ENCODE data around the gene TGFBR3L. TPM values are rescaled to one million over a fixed set of nuclear protein-coding genes. Genes with fewer than 3 reads are reported as not detected.

The TGFBR3L gene
- total and polyA plus RNA-seq, 2 of the 4 experiments (the other 2 are of a cell fraction): 0.94 TPM; not detected in 1

DNA sequence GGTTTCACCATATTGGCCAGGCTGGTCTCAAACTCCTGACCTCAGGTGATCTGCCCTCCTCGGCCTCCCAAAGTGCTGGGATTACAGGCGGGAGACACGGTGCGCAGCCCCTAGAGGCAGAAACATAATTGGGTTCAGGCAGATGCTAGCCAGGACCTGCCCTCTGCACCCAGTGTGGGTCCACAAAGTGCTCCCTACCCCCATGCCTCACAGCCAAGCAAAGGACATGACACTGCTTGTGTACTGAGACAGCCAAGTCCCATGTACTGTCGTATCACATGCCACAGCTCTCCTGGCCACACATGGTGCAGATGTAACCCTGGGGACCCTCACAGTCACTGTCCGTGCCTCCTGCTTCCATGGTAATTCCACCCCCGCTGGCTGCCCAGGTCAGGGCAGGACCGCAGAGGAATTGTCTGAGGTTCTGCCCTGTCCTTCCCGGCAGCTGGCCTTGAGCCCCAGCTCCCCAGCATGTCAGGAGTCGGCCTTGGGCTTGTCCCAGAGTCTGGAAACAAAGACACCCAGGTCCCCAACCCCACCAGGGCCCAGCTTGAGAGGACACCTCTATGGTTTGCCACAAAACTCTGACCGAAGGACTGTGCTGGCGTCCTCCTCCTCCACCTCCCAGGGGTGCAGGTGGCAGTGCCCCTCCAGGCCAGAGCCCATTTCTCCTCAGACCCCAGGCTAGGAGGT is 48.1 kb upstream of the TGFBR3L start:
- POLR2A ChIA-PET (ENCODE audit: unreplicated experiment): no interaction called here
- dilution Hi-C loops (cut with HindIII; ENCODE audit: low sequenced_read_pairs, unreplicated experiment): no loop called here

More for the DNA sequence above, 48.1 kb upstream of the TGFBR3L start:
- DNase-seq: no peak
- BruUV-seq (replicated peaks): no TSS peak
- Histone ChIP-seq H3K4ac (ENCODE audit: low read depth, low read length) (no peak overlapping the region), H2AK9ac (replicated peaks; ENCODE audit: low read depth, low read length, poor library complexity) (no peak overlapping the region), H3K56ac (ENCODE audit: extremely low read depth, insufficient read depth, low read length) (no peak overlapping the region), H4K91ac (ENCODE audit: insufficient read depth, low read depth, low read length) (no peak overlapping the region), H4K5ac (ENCODE audit: low read depth, low read length) (no peak overlapping the region), H2BK15ac (ENCODE audit: low read depth, low read length) (no peak overlapping the region), H3K36me3 (ENCODE audit: control insufficient read depth, insufficient read depth, low read length) (no peaks in the 10 kb centered on the region), H3K23ac (ENCODE audit: low read depth, low read length) (no peak overlapping the region), H3K14ac (replicated peaks; ENCODE audit: low read depth, low read length) (no peak overlapping the region), H3K9me3 (ENCODE audit: control insufficient read depth, insufficient read depth, low read length) (no peaks in the 10 kb centered on the region), H2BK20ac (ENCODE audit: low read depth, low read length) (no peak overlapping the region), H2AFZ (replicated peaks; ENCODE audit: low read length, poor library complexity) (no peak overlapping the region), H3K4me2 (ENCODE audit: low read depth, low read length) (no peak overlapping the region), H2BK120ac (ENCODE audit: low read depth, low read length) (no peak overlapping the region), H4K20me1 (ENCODE audit: insufficient read depth, low read length) (peaks cover 12% of the 10 kb centered on the region; the same call in 1 of the 2 replicates), H3K27me3 (ENCODE audit: control insufficient read depth, insufficient read depth, low read length) (peaks cover 6% of the 10 kb centered on the region; the same call in 1 of the 2 replicates), H3K27ac (ENCODE audit: insufficient read depth, low read length) (no peak overlapping the region), H3K9ac (ENCODE audit: low read depth, low read length) (no peak overlapping the region), H4K8ac (ENCODE audit: low read depth in 2 of 2, low read length in 2 of 2) (no peak overlapping the region), H3K18ac (ENCODE audit: low read depth, low read length) (no peak overlapping the region), H3K4me3 (ENCODE audit: insufficient read depth, low read depth, low read length) (no peak overlapping the region), H3K4me1 (ENCODE audit: control insufficient read depth, insufficient read depth, low read length) (peaks cover 12% of the 10 kb centered on the region), H3K9me1 (ENCODE audit: insufficient read depth, low read length) (no peaks in the 10 kb centered on the region), H2AK5ac (ENCODE audit: low read depth, low read length) (no peak overlapping the region), H3K79me1 (ENCODE audit: low read depth in 1 of 2, low read length in 2 of 2) (no peaks in the 10 kb centered on the region), H2BK5ac (ENCODE audit: low read depth, low read length, poor library complexity, severe bottlenecking) (no peak overlapping the region)
- intact Hi-C loops (cut with micrococcal nuclease): no loop called here
- in situ Hi-C loops (cut with MboI; ENCODE audit: low sequenced_read_pairs): no loop called here
- CTCF ChIA-PET: no interaction called here
- 62% methylated on average over 4 of the region's 12 CpGs; no CpG with 5 or more reads in 1 of the 2 experiments for WGBS, 2 experiments (ENCODE audit: extremely low coverage in 2 of 2, insufficient read length in 1 of 2)
- TF ChIP-seq RCOR1 (IDR thresholded peaks at IDR 0.05; ENCODE audit: insufficient replicate concordance, low read length): no peak
- TF ChIP-seq, protein P1, sequence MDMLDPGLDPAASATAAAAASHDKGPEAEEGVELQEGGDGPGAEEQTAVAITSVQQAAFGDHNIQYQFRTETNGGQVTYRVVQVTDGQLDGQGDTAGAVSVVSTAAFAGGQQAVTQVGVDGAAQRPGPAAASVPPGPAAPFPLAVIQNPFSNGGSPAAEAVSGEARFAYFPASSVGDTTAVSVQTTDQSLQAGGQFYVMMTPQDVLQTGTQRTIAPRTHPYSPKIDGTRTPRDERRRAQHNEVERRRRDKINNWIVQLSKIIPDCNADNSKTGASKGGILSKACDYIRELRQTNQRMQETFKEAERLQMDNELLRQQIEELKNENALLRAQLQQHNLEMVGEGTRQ (IDR thresholded peaks at IDR 0.05; ENCODE audit: low read depth, low read length): no peak
- TF ChIP-seq CHD1 (IDR thresholded peaks at IDR 0.05; ENCODE audit: low read depth, low read length): no peak
- TF ChIP-seq NFE2L2 (IDR thresholded peaks at IDR 0.05; ENCODE audit: low read depth, low read length): no peak
- TF ChIP-seq MAZ (IDR thresholded peaks at IDR 0.05; ENCODE audit: borderline replicate concordance, low read depth, low read length): no peak
- TF ChIP-seq RFX5 (IDR thresholded peaks at IDR 0.05; ENCODE audit: low read depth, low read length): no peak
- TF ChIP-seq BHLHE40 (IDR thresholded peaks at IDR 0.05; ENCODE audit: low read depth, low read length): no peak
- TF ChIP-seq, protein P2, sequence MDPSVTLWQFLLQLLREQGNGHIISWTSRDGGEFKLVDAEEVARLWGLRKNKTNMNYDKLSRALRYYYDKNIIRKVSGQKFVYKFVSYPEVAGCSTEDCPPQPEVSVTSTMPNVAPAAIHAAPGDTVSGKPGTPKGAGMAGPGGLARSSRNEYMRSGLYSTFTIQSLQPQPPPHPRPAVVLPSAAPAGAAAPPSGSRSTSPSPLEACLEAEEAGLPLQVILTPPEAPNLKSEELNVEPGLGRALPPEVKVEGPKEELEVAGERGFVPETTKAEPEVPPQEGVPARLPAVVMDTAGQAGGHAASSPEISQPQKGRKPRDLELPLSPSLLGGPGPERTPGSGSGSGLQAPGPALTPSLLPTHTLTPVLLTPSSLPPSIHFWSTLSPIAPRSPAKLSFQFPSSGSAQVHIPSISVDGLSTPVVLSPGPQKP (IDR thresholded peaks at IDR 0.05; ENCODE audit: borderline replicate concordance, low read depth, low read length): no peak
- TF ChIP-seq, protein P3, sequence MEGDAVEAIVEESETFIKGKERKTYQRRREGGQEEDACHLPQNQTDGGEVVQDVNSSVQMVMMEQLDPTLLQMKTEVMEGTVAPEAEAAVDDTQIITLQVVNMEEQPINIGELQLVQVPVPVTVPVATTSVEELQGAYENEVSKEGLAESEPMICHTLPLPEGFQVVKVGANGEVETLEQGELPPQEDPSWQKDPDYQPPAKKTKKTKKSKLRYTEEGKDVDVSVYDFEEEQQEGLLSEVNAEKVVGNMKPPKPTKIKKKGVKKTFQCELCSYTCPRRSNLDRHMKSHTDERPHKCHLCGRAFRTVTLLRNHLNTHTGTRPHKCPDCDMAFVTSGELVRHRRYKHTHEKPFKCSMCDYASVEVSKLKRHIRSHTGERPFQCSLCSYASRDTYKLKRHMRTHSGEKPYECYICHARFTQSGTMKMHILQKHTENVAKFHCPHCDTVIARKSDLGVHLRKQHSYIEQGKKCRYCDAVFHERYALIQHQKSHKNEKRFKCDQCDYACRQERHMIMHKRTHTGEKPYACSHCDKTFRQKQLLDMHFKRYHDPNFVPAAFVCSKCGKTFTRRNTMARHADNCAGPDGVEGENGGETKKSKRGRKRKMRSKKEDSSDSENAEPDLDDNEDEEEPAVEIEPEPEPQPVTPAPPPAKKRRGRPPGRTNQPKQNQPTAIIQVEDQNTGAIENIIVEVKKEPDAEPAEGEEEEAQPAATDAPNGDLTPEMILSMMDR (conservative IDR thresholded peaks at IDR 0.05; ENCODE audit: low read depth, low read length): no peak
- no peak for TF ChIP-seq CEBPB (IDR thresholded peaks at IDR 0.05; ENCODE audit: low read depth, low read length)
- no peak for TF ChIP-seq POLR2A (IDR thresholded peaks at IDR 0.05; ENCODE audit: low read depth, low read length)
- no peak for ATAC-seq (ENCODE audit: low read depth)

All from IMR-90 (cell line).